MM.1S (cell line): Measurements from ENCODE around the gene NELL2.

Experiments
- DNase-seq: peaks from one replicate; pipeline ENCODE4 v3.0.0-alpha.2; 2015
- H2AFZ ChIP-seq: fragments of 300-600 bp; sonication (generic); 2 replicates; pipeline ENCODE4 v1.6.0; 2016; ENCODE audit warnings: antibody characterized with exemption, low read length
- H3F3A ChIP-seq: fragments of 300-600 bp; sonication (generic); 2 replicates; pipeline ENCODE4 v1.6.1; 2016; ENCODE audit warnings: mild to moderate bottlenecking, antibody characterized with exemption, low read length, moderate library complexity, mixed read lengths; ENCODE audit not compliant: insufficient read depth
- H3K27ac ChIP-seq: fragments of 300-600 bp; sonication (generic); 2 replicates; pipeline ENCODE4 v1.5.1; 2016; ENCODE audit warnings: mild to moderate bottlenecking, low read length
- H3K27me3 ChIP-seq: fragments of 300-600 bp; sonication (generic); replicated peaks from 2 replicates; pipeline ENCODE4 v1.6.0; 2016; ENCODE audit warnings: low read length; ENCODE audit not compliant: insufficient read depth
- H3K36me3 ChIP-seq: fragments of 300-600 bp; sonication (generic); replicated peaks from 2 replicates; pipeline ENCODE4 v1.6.1; 2016; ENCODE audit warnings: mild to moderate bottlenecking, low read length, mixed read lengths; ENCODE audit not compliant: insufficient read depth
- H3K4me1 ChIP-seq: fragments of 300-600 bp; sonication (generic); 2 replicates; pipeline ENCODE4 v1.6.1; 2016; ENCODE audit warnings: low read length, mixed read lengths
- H3K4me2 ChIP-seq: fragments of 300-600 bp; sonication (generic); 2 replicates; pipeline ENCODE4 v1.6.0; 2016; ENCODE audit warnings: low read depth, low read length
- H3K4me3 ChIP-seq: fragments of 300-600 bp; sonication (generic); 2 replicates; pipeline ENCODE4 v1.5.1; 2016; ENCODE audit warnings: low read length, mixed read lengths
- H3K79me2 ChIP-seq: fragments of 300-600 bp; sonication (generic); 2 replicates; pipeline ENCODE4 v1.6.1; 2016; ENCODE audit warnings: mixed run types, low read length, mixed read lengths
- H3K9ac ChIP-seq: fragments of 300-600 bp; sonication (generic); 2 replicates; pipeline ENCODE4 v1.6.1; 2016; ENCODE audit warnings: low read length, mixed read lengths
- H3K9me2 ChIP-seq: fragments of 300-600 bp; sonication (generic); replicated peaks from 2 replicates; pipeline ENCODE4 v1.6.1; 2016; ENCODE audit warnings: mild to moderate bottlenecking, low read length, mixed read lengths; ENCODE audit not compliant: insufficient read depth
- H3K9me3 ChIP-seq: fragments of 300-600 bp; sonication (generic); replicated peaks from 2 replicates; pipeline ENCODE4 v1.6.1; 2016; ENCODE audit warnings: mild to moderate bottlenecking, low read length, mixed read lengths; ENCODE audit not compliant: insufficient read depth
- H4K20me1 ChIP-seq: fragments of 300-600 bp; sonication (generic); 2 replicates; pipeline ENCODE4 v1.6.1; 2016; ENCODE audit warnings: mild to moderate bottlenecking, low read length, moderate library complexity, mixed read lengths; ENCODE audit not compliant: insufficient read depth
- CTCF ChIP-seq: fragments of 300-600 bp; sonication (generic); IDR thresholded peaks from 2 replicates; pipeline ENCODE4 v1.5.1; 2016; ENCODE audit warnings: antibody characterized with exemption, low read length, mixed read lengths
- EZH2 ChIP-seq: fragments of 300-600 bp; sonication (generic); optimal IDR thresholded peaks from 2 replicates; pipeline ENCODE3; 2017; ENCODE audit warnings: low read depth, mild to moderate bottlenecking, antibody characterized with exemption, low read length, mixed read lengths
- EZH2phosphoT487 ChIP-seq: fragments of 300-600 bp; sonication (generic); IDR thresholded peaks from 2 replicates; pipeline ENCODE4 v1.6.1; 2018; ENCODE audit warnings: antibody characterized with exemption, low read length

The NELL2 gene

GRCh38 chr12:44889162-44889561, 13.0 kb upstream of the NELL2 start:
- no peaks in the 10 kb centered on the region for H4K20me1 ChIP-seq
- H3K27me3 ChIP-seq: no peaks in the 10 kb centered on the region
- no peak for TF ChIP-seq EZH2
- TF ChIP-seq CTCF: no peak
- TF ChIP-seq EZH2phosphoT487: no peak
- no peak overlapping the region for H3K9ac ChIP-seq
- no peaks in the 10 kb centered on the region for H3K9me2 ChIP-seq
- H3K79me2 ChIP-seq: no peaks in the 10 kb centered on the region
- H3K36me3 ChIP-seq: no peaks in the 10 kb centered on the region
- H3K9me3 ChIP-seq: no peaks in the 10 kb centered on the region
- no peak for DNase-seq
- no peak overlapping the region for H3K4me2 ChIP-seq
- no peaks in the 10 kb centered on the region for H3K4me1 ChIP-seq
- H3F3A ChIP-seq: no peaks in the 10 kb centered on the region
- H3K4me3 ChIP-seq: no peak overlapping the region
- no peak overlapping the region for H2AFZ ChIP-seq
- no peak overlapping the region for H3K27ac ChIP-seq

GRCh38 chr12:44885902-44886301, 9.8 kb upstream of the NELL2 start:
- no peak for TF ChIP-seq EZH2phosphoT487
- no peak for TF ChIP-seq CTCF
- TF ChIP-seq EZH2: no peak

GRCh38 chr12:44881197-44881596, 5.1 kb upstream of the NELL2 start:
- H3K9me2 ChIP-seq: no peaks in the 10 kb centered on the region
- no peak overlapping the region for H2AFZ ChIP-seq
- H3F3A ChIP-seq: no peaks in the 10 kb centered on the region
- H3K4me3 ChIP-seq: no peak overlapping the region
- H4K20me1 ChIP-seq: no peaks in the 10 kb centered on the region
- H3K79me2 ChIP-seq: no peaks in the 10 kb centered on the region
- H3K27ac ChIP-seq: no peak overlapping the region
- H3K9ac ChIP-seq: no peak overlapping the region
- DNase-seq: no peak
- H3K27me3 ChIP-seq: no peaks in the 10 kb centered on the region
- H3K4me2 ChIP-seq: no peak overlapping the region
- H3K4me1 ChIP-seq: no peaks in the 10 kb centered on the region
- H3K9me3 ChIP-seq: no peaks in the 10 kb centered on the region
- no peaks in the 10 kb centered on the region for H3K36me3 ChIP-seq
- TF ChIP-seq EZH2phosphoT487 (no peak), EZH2 (no peak), CTCF (no peak)

More at GRCh38 chr12:44885902-44886301, 9.8 kb upstream of the NELL2 start:
- H3K9me3 ChIP-seq: no peaks in the 10 kb centered on the region
- no peaks in the 10 kb centered on the region for H3F3A ChIP-seq
- no peaks in the 10 kb centered on the region for H3K27me3 ChIP-seq
- no peaks in the 10 kb centered on the region for H3K4me1 ChIP-seq
- no peaks in the 10 kb centered on the region for H3K9me2 ChIP-seq
- no peak overlapping the region for H3K4me3 ChIP-seq
- no peaks in the 10 kb centered on the region for H3K36me3 ChIP-seq
- no peaks in the 10 kb centered on the region for H3K79me2 ChIP-seq
- H3K9ac ChIP-seq: no peak overlapping the region
- H3K4me2 ChIP-seq: no peak overlapping the region
- no peaks in the 10 kb centered on the region for H4K20me1 ChIP-seq
- no peak overlapping the region for H3K27ac ChIP-seq
- no peak overlapping the region for H2AFZ ChIP-seq
- no peak for DNase-seq
